HEK293 (cell line): Measurements from ENCODE around the gene TIMM44.

ENCODE experiments used
- CTCF ChIA-PET: fragments of 350-600 bp; formaldehyde crosslinking; extraction: SDS; loops from one replicate; lab custom pipeline; 2021; ENCODE audit warnings: antibody characterized with exemption; lab: Yijun Ruan, JAX
- POLR2A ChIA-PET: fragments of 300-600 bp; formaldehyde crosslinking; extraction: SDS; loops from one replicate; lab custom pipeline; 2020; ENCODE audit warnings: antibody characterized with exemption, inconsistent platforms; lab: Yijun Ruan, JAX
- H3K27ac ChIP-seq: fragments of 200-500 bp; sonication (Bioruptor generic); 2 replicates; pipeline ENCODE4 v1.5.1; 2014; ENCODE audit warnings: low read depth, low read length, control low read depth, inconsistent platforms; ENCODE audit errors: extremely low read depth
- H3K36me3 ChIP-seq, 2 experiments: fragments of 200-500 bp in 1 of 2; sonication (Bioruptor generic) in 1 of 2; 1 replicate in 1 of 2; 2 replicates in 1 of 2; pipeline ENCODE4 v1.5.1; 2014 to 2017; ENCODE audit warnings: inconsistent platforms in 2 of 2, low read length in 2 of 2; ENCODE audit not compliant: control insufficient read depth in 2 of 2, insufficient read depth in 1 of 2
- H3K4me1 ChIP-seq: fragments of 200-500 bp; sonication (Bioruptor generic); 2 replicates; pipeline ENCODE4 v1.5.1; 2014; ENCODE audit warnings: mild to moderate bottlenecking, low read length, inconsistent platforms; ENCODE audit not compliant: control insufficient read depth, insufficient read depth
- H3K4me3 ChIP-seq: 2 replicates; pipeline ENCODE4 v1.5.1; 2011; ENCODE audit warnings: low read depth, mild to moderate bottlenecking, control low read depth, low read length, moderate library complexity
- H3K9me3 ChIP-seq: fragments of 200-500 bp; sonication (Bioruptor generic); 2 replicates; pipeline ENCODE4 v1.5.1; 2014; ENCODE audit warnings: low read depth, low read length, inconsistent platforms; ENCODE audit not compliant: control insufficient read depth, insufficient read depth
- EGR2 ChIP-seq: fragments of 450-650 bp; formaldehyde crosslinking; IDR thresholded peaks from 2 replicates; pipeline ENCODE4 v1.5.1; 2016; ENCODE audit warnings: low read depth, missing biosample characterization, missing genetic modification characterization
- GFI1B ChIP-seq: fragments of 450-650 bp; formaldehyde crosslinking; IDR thresholded peaks from 2 replicates; pipeline ENCODE4 v1.5.1; 2016; ENCODE audit warnings: missing biosample characterization, missing genetic modification characterization
- GLI2 ChIP-seq: fragments of 450-650 bp; formaldehyde crosslinking; IDR thresholded peaks from 2 replicates; pipeline ENCODE4; 2017; ENCODE audit warnings: missing biosample characterization, missing genetic modification characterization, low read depth, borderline replicate concordance
- GLIS1 ChIP-seq: fragments of 450-650 bp; formaldehyde crosslinking; IDR thresholded peaks from 2 replicates; pipeline ENCODE4 v1.5.1; 2016; ENCODE audit warnings: missing biosample characterization, missing genetic modification characterization
- KLF1 ChIP-seq: fragments of 450-650 bp; formaldehyde crosslinking; IDR thresholded peaks from 2 replicates; pipeline ENCODE4 v1.5.1; 2016; ENCODE audit warnings: missing biosample characterization, missing genetic modification characterization
- SCRT2 ChIP-seq: fragments of 450-650 bp; formaldehyde crosslinking; IDR thresholded peaks from 2 replicates; pipeline ENCODE4 v1.5.1; 2016; ENCODE audit warnings: missing biosample characterization, missing genetic modification characterization
- ZFHX2 ChIP-seq: fragments of 450-650 bp; formaldehyde crosslinking; conservative IDR thresholded peaks from 2 replicates; pipeline ENCODE4 v1.5.1; 2016; ENCODE audit warnings: missing biosample characterization, missing genetic modification characterization
- ZNF223 ChIP-seq: fragments of 450-650 bp; formaldehyde crosslinking; IDR thresholded peaks from 2 replicates; pipeline ENCODE4 v1.5.1; 2016; ENCODE audit warnings: missing biosample characterization, missing genetic modification characterization
- ZNF292 ChIP-seq: fragments of 450-650 bp; formaldehyde crosslinking; IDR thresholded peaks from 2 replicates; pipeline ENCODE4 v1.5.1; 2016; ENCODE audit warnings: low read depth, missing biosample characterization, missing genetic modification characterization, borderline replicate concordance
- ZNF324 ChIP-seq: fragments of 450-650 bp; formaldehyde crosslinking; IDR thresholded peaks from 2 replicates; pipeline ENCODE4 v1.5.1; 2016; ENCODE audit warnings: missing biosample characterization, missing genetic modification characterization
- ZNF341 ChIP-seq: fragments of 450-650 bp; formaldehyde crosslinking; IDR thresholded peaks from 2 replicates; pipeline ENCODE4; 2016; ENCODE audit warnings: low read depth, missing biosample characterization, missing genetic modification characterization
- ZNF549 ChIP-seq: fragments of 450-650 bp; IDR thresholded peaks from 2 replicates; pipeline ENCODE4 v1.5.1; 2018; ENCODE audit warnings: missing biosample characterization, missing genetic modification characterization, mild to moderate bottlenecking, inconsistent platforms, moderate library complexity
- ZNF747 ChIP-seq: fragments of 450-650 bp; formaldehyde crosslinking; IDR thresholded peaks from 2 replicates; pipeline ENCODE4 v1.5.1; 2016; ENCODE audit warnings: missing biosample characterization, missing genetic modification characterization
- ZNF837 ChIP-seq: fragments of 450-650 bp; formaldehyde crosslinking; IDR thresholded peaks from 2 replicates; pipeline ENCODE4 v1.5.1; 2016; ENCODE audit warnings: missing biosample characterization, missing genetic modification characterization
- TF ChIP-seq, protein P1 (sequence below): IDR thresholded peaks from 2 replicates; pipeline ENCODE4 v1.6.1; 2011; ENCODE audit warnings: mild to moderate bottlenecking, low read depth, low read length, borderline replicate concordance
- TF ChIP-seq, protein P2 (sequence below): fragments of 450-650 bp; formaldehyde crosslinking; IDR thresholded peaks from 2 replicates; pipeline ENCODE4 v1.5.1; 2016; ENCODE audit warnings: missing biosample characterization, missing genetic modification characterization

TIMM44 gene

DNA sequence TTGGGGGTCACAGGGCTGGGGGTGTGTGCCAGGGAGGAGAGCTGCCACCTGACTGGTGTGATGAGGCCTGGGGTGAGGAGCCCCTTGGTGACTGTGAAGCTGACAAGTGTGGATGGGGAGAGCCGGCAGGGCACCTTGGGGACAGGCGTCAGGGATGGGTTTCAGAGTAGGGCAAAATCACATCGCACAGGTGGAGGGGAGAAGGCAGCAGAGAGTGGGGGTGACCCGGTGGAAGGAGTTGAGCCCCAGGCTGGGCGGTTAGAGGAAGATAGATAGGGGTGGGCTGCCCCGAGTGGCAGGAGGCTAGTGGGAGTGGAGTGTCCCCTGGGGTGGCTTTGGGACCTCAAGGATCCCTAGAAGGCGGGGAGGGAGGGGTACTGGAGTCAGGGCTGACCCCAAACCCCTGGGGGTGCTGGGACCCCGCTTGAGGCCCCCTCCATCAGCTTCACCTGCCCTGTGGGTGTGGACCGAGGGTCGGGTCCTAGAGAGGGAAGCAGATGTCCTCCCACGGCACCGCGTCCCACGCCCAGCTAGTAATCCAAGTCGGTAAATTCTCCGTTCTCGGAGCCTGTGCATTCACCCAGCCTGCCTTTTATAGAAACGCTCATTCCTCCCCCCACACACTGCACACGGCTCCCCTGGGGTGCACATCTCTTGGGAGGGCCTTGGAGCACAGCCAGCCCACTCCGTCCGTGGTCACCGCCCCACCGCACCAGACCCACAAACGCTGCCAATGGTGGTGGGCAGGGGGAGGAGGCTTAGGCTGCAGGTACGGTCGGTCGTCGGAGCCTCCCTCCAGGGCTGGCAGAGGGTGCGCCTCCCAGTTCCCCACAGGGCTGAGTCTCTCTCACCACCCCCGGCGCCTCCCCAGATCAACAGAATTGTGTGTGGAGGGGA, 19.9 kb downstream of the TIMM44 start:
- TF ChIP-seq EGR2 (peak; percentile 75), ZNF341 (tag by site-specific recombination) (peak; percentile 70), ZNF837 (tag by site-specific recombination) (no peak), ZNF747 (tag by site-specific recombination) (no peak), GLI2 (tag by site-specific recombination) (no peak), GLIS1 (tag by site-specific recombination) (peak; percentile 60), ZFHX2 (tag by site-specific recombination) (peak; percentile 82), ZNF223 (tag by site-specific recombination) (no peak), KLF1 (tag by site-specific recombination) (no peak)
- Histone ChIP-seq H3K4me3 (no peak overlapping the region), H3K27ac (no peak overlapping the region), H3K9me3 (no peaks in the 10 kb centered on the region), H3K4me1 (peaks cover 10% of the 10 kb centered on the region), H3K36me3 (peaks cover 0 to 26% of the 10 kb centered on the region in 2 experiments; a peak in 1 of 3 replicates)
- ChIA-PET CTCF (interaction anchor here (0.6 to 1.6 kb wide), 5 partner anchors 20 to 322 kb away, joined by 3 to 6 read pairs (median 5); partner anchors contain the start of genes MAP2K7 and TIMM44), POLR2A (interaction anchor here (0.7 to 1.1 kb wide), 2 partner anchors 20 to 53 kb away, joined by 3 to 4 read pairs; partner anchors contain the start of gene MAP2K7)

DNA sequence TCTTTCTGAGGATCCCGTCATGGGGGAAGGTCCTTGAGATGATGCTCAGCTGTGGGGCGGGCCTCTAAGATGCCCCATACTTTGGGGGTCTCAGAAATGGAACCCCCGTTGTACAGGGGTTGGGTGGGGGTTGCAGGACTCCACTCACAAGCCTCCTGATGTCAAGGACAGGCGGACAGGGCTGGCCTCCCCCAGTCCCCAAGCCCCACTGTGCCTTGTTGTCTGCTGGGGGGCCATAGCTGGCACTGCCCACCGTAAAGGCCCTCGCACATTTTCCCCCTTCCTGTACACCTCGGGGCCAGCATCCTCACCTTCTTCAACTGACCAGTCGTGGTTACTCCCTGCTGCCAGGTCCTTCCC, 20.6 kb downstream of the TIMM44 start:
- H3K4me3 ChIP-seq, result no peak overlapping the region
- TF ChIP-seq ZNF324 (tag by site-specific recombination) (no peak), ZNF292 (tag by site-specific recombination) (no peak), GFI1B (tag by site-specific recombination) (no peak), ZNF341 (tag by site-specific recombination) (no peak), ZNF549 (tag by site-specific recombination) (no peak), SCRT2 (tag by site-specific recombination) (no peak)
- TF ChIP-seq, protein P1, sequence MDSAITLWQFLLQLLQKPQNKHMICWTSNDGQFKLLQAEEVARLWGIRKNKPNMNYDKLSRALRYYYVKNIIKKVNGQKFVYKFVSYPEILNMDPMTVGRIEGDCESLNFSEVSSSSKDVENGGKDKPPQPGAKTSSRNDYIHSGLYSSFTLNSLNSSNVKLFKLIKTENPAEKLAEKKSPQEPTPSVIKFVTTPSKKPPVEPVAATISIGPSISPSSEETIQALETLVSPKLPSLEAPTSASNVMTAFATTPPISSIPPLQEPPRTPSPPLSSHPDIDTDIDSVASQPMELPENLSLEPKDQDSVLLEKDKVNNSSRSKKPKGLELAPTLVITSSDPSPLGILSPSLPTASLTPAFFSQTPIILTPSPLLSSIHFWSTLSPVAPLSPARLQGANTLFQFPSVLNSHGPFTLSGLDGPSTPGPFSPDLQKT, result no peak
- TF ChIP-seq, protein P2, sequence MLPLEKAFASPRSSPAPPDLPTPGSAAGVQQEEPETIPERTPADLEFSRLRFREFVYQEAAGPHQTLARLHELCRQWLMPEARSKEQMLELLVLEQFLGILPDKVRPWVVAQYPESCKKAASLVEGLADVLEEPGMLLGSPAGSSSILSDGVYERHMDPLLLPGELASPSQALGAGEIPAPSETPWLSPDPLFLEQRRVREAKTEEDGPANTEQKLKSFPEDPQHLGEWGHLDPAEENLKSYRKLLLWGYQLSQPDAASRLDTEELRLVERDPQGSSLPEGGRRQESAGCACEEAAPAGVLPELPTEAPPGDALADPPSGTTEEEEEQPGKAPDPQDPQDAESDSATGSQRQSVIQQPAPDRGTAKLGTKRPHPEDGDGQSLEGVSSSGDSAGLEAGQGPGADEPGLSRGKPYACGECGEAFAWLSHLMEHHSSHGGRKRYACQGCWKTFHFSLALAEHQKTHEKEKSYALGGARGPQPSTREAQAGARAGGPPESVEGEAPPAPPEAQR (tag by site-specific recombination), result no peak
- no peaks in the 10 kb centered on the region for H3K9me3 ChIP-seq
- H3K27ac ChIP-seq, result no peak overlapping the region
- POLR2A ChIA-PET, result interaction anchor here (0.6 to 1.1 kb wide), 2 partner anchors 19 to 1038 kb away, joined by 3 to 4 read pairs; partner anchors contain the start of gene MAP2K7
- peaks cover 0 to 24% of the 10 kb centered on the region in 2 experiments; a peak in 1 of 3 replicates for H3K36me3 ChIP-seq
- CTCF ChIA-PET, result interaction anchor here (1.1 to 1.6 kb wide), 2 partner anchors 19 to 70 kb away, joined by 3 to 6 read pairs; partner anchors contain the start of gene MAP2K7
- H3K4me1 ChIP-seq, result peaks cover 6% of the 10 kb centered on the region
